Upper lobe of left lung (tissue), 6 donors: Measurements from ENCODE around the gene STIP1. TPM values are rescaled to one million over a fixed set of nuclear protein-coding genes. Genes with fewer than 3 reads are reported as not detected.

Experiments
- ATAC-seq, 2 donors: fragments of 200-7000 bp; cut with Tn5 transposase; one replicate each; pipeline ENCODE4 v1.9.1; 2022; ENCODE audit warnings: mild to moderate bottlenecking in 2 of 2, moderate library complexity in 2 of 2; ENCODE audit not compliant: low FRiP score in 2 of 2
- DNase-seq, 2 donors: peaks; one replicate each; pipeline ENCODE4 v3.0.0-alpha.2; 2019 to 2020
- H3K27ac ChIP-seq, 4 donors: fragments of 200-600 bp; sonication (generic); one replicate each; pipeline ENCODE4 v1.5.1; 2016 to 2019
- H3K27me3 ChIP-seq, 4 donors: fragments of 200-600 bp; sonication (generic); one replicate each; pipeline ENCODE4 v1.5.1; 2017 to 2019
- H3K36me3 ChIP-seq, 4 donors: fragments of 200-600 bp; sonication (generic); one replicate each; pipeline ENCODE4 v1.5.1; 2016 to 2019
- H3K4me1 ChIP-seq, 4 donors: fragments of 200-600 bp; sonication (generic); one replicate each; pipeline ENCODE4 v1.5.1; 2018 to 2019
- H3K4me3 ChIP-seq, 4 donors: fragments of 200-600 bp; sonication (generic); one replicate each; pipeline ENCODE4 v1.5.1; 2017 to 2019; ENCODE audit warnings: mild to moderate bottlenecking in 2 of 4, moderate library complexity in 1 of 4
- H3K9me3 ChIP-seq, 4 donors: fragments of 200-600 bp; sonication (generic); one replicate each; pipeline ENCODE4 v1.5.1; 2018 to 2019
- EP300 ChIP-seq, 4 donors: sonication (generic); formaldehyde crosslinking; IDR thresholded peaks; one replicate each; pipeline ENCODE4 v1.5.1; 2017; ENCODE audit warnings: antibody characterized with exemption in 4 of 4, control low read depth in 2 of 4
- POLR2A ChIP-seq, 4 donors: fragments of 450-650 bp; IDR thresholded peaks; one replicate each; pipeline ENCODE4 v1.5.1; 2016 to 2017; ENCODE audit warnings: antibody characterized with exemption in 4 of 4, mild to moderate bottlenecking in 2 of 4
- POLR2AphosphoS5 ChIP-seq, 2 donors: sonication (generic); formaldehyde crosslinking; IDR thresholded peaks; one replicate each; pipeline ENCODE4 v1.5.1; 2017; ENCODE audit warnings: antibody characterized with exemption in 2 of 2
- WGBS, 2 donors: methylation state at CpG; one replicate each; pipeline ENCODE4 v1.1.5; 2017 to 2018; 5-methylcytosine and 5-hydroxymethylcytosine counted together
- total RNA-seq, 6 donors: library from RNA; depleted of rRNA in 4 of 6; stranded (reverse); fragments of >200 nt in 4 of 6; gene quantifications; one replicate each; pipeline versions ENCODE4 v1.1.0 to v1.2.1, GENCODE V29; 2016 to 2021
- TF ChIP-seq, protein P1 (sequence below), 6 experiments: fragments of 450-650 bp in 4 of 6; fragments of 200-600 bp in 2 of 6; sonication (generic) in 2 of 6; IDR thresholded peaks; one replicate each; pipeline ENCODE4 v1.5.1; 2016 to 2019; ENCODE audit warnings: antibody characterized with exemption in 6 of 6
- donor health status: DM: no; HTN: no; CAD: no; lungs with moderate emphysema.
- donor health status: DM: no; HTN: yes; CAD: no; lungs with severe emphysema.

Gene STIP1
- total RNA-seq, 6 donors from 2014 or later = 37.8 to 132 (median 82.6) TPM

DNA sequence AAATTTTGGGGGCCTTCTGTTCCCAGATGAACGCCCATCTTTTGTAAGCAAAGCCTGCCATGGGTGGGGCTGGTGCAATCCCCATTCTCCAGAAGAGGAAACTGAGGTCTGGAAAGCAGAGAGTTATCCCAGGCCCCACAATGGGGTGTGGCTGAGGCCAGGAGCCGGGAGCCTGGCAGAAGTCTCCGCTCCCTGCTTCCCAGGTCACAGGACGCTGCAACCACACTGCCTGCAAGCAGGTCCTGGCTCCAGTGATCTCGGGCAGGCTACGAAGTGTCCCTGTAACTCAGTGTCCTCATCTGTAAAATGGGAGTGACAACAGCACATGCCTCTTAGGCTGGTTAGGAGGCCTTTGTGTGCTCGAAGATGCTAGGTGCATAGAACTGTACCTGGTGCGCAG lies 67.1 kb downstream of the STIP1 start:
- TF ChIP-seq POLR2A (IDR thresholded peaks at IDR 0.05) = no peak
- TF ChIP-seq, protein P1, sequence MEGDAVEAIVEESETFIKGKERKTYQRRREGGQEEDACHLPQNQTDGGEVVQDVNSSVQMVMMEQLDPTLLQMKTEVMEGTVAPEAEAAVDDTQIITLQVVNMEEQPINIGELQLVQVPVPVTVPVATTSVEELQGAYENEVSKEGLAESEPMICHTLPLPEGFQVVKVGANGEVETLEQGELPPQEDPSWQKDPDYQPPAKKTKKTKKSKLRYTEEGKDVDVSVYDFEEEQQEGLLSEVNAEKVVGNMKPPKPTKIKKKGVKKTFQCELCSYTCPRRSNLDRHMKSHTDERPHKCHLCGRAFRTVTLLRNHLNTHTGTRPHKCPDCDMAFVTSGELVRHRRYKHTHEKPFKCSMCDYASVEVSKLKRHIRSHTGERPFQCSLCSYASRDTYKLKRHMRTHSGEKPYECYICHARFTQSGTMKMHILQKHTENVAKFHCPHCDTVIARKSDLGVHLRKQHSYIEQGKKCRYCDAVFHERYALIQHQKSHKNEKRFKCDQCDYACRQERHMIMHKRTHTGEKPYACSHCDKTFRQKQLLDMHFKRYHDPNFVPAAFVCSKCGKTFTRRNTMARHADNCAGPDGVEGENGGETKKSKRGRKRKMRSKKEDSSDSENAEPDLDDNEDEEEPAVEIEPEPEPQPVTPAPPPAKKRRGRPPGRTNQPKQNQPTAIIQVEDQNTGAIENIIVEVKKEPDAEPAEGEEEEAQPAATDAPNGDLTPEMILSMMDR (IDR thresholded peaks at IDR 0.05) = no peak
- no peak for TF ChIP-seq POLR2AphosphoS5 (IDR thresholded peaks at IDR 0.05)
- no peak for TF ChIP-seq EP300 (IDR thresholded peaks at IDR 0.05)
- ATAC-seq (no peak), DNase-seq (peak in 1 of 2 donors; percentile 34)
- Histone ChIP-seq H3K4me1 (peaks cover 20 to 38% (median 29%) of the 10 kb centered on the region in 4 donors), H3K4me3 (peak overlapping the region in 2 of 4 donors; percentile 56 to 96), H3K9me3 (no peaks in the 10 kb centered on the region), H3K27ac (peak overlapping the region in 2 of 4 donors; percentile 81 to 82), H3K36me3 (peaks cover 5 to 39% (median 34%) of the 10 kb centered on the region in 4 donors), H3K27me3 (no peaks in the 10 kb centered on the region)
- 73 to 88% methylated on average over 5 to 8 of the region's 8 CpGs for WGBS, 2 donors

DNA sequence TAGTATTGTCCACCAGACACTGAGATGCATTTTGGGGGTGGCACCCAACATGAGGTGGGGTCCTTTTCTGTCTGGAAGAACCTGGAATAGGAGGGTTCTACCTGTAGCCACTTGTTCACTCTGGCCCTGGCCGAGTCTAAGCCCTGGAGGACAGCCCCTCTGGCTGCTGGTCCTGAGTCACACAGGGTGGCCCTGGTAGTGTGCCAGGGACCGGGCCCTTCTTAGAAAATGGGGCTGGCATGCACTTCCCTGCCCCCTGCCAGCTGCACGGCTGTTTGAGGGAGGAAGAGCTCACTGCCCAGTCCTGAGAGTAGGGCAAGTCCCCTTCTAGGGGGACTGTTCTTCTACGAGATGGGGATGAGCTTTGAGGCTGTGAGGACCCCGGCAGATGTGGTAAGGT lies 67.5 kb downstream of the STIP1 start:
- Histone ChIP-seq H3K9me3 (no peaks in the 10 kb centered on the region), H3K4me3 (no peak overlapping the region), H3K27ac (peak overlapping the region in 1 of 4 donors; percentile 4), H3K27me3 (no peaks in the 10 kb centered on the region), H3K36me3 (peaks cover 7 to 43% (median 38%) of the 10 kb centered on the region in 4 donors), H3K4me1 (peaks cover 20 to 37% (median 28%) of the 10 kb centered on the region in 4 donors)
- WGBS, 2 donors = 56 to 59% methylated on average over 2 to 5 of the region's 5 CpGs
- DNase-seq (no peak), ATAC-seq (no peak)
- TF ChIP-seq POLR2A (IDR thresholded peaks at IDR 0.05) = no peak
- TF ChIP-seq, protein P1 (IDR thresholded peaks at IDR 0.05) = no peak
- no peak for TF ChIP-seq POLR2AphosphoS5 (IDR thresholded peaks at IDR 0.05)
- no peak for TF ChIP-seq EP300 (IDR thresholded peaks at IDR 0.05)

Other genes starting within 250 kb of the STIP1 start
- 10 to 100 TPM in 5 of 6 donors, 1 to 10 TPM in 1; 7.8 to 41.9 (median 16.5) TPM for gene NAA40, start 247.2 kb upstream of the STIP1 start, total RNA-seq
- gene COX8A, start 211.6 kb upstream of the STIP1 start, total RNA-seq = 100 to 1,000 TPM; 184 to 510 (median 271) TPM
- gene OTUB1, start 199.7 kb upstream of the STIP1 start, total RNA-seq = 10 to 100 TPM; 58.6 to 95.3 (median 72.5) TPM
- gene FLRT1, start 150.2 kb upstream of the STIP1 start, total RNA-seq = under 1 TPM in 3 of 6 donors, not detected in 3; 0.09 to 0.30 (median 0.15) TPM
- 10 to 100 TPM; 16.7 to 59.7 (median 33.5) TPM for gene MACROD1, start 20.1 kb upstream of the STIP1 start, total RNA-seq
- 100 to 1,000 TPM in 3 of 6 donors, 10 to 100 TPM in 3; 33.2 to 119 (median 89.3) TPM for gene FERMT3, start 20.6 kb downstream of the STIP1 start, total RNA-seq
- 10 to 100 TPM; 27.2 to 69.1 (median 35.2) TPM for gene TRPT1, start 40.0 kb downstream of the STIP1 start, total RNA-seq
- gene NUDT22, start 40.1 kb downstream of the STIP1 start, total RNA-seq = 10 to 100 TPM; 30.3 to 94.3 (median 68.0) TPM
- 10 to 100 TPM; 25.0 to 52.0 (median 39.2) TPM for gene DNAJC4, start 44.4 kb downstream of the STIP1 start, total RNA-seq
- gene VEGFB, start 48.4 kb downstream of the STIP1 start, total RNA-seq = 100 to 1,000 TPM in 3 of 6 donors, 10 to 100 TPM in 3; 25.1 to 171 (median 124) TPM
- 100 to 1,000 TPM in 1 of 6 donors, 10 to 100 TPM in 5; 40.9 to 132 (median 63.1) TPM for gene FKBP2, start 54.9 kb downstream of the STIP1 start, total RNA-seq
- 100 to 1,000 TPM in 1 of 6 donors, 10 to 100 TPM in 5; 51.4 to 118 (median 60.3) TPM for gene PPP1R14B, start 60.8 kb downstream of the STIP1 start, total RNA-seq
- gene PLCB3, start 65.4 kb downstream of the STIP1 start, total RNA-seq = 10 to 100 TPM; 19.5 to 55.5 (median 30.3) TPM
- 100 to 1,000 TPM in 2 of 6 donors, 10 to 100 TPM in 4; 59.7 to 150 (median 80.1) TPM for gene BAD, start 98.5 kb downstream of the STIP1 start, total RNA-seq
- gene GPR137, start 99.7 kb downstream of the STIP1 start, total RNA-seq = 10 to 100 TPM in 5 of 6 donors, 1 to 10 TPM in 1; 7.3 to 48.1 (median 27.0) TPM
- under 1 TPM in 3 of 6 donors, not detected in 3; 0.17 to 0.55 (median 0.26) TPM for gene KCNK4, start 105.1 kb downstream of the STIP1 start, total RNA-seq
- 10 to 100 TPM in 1 of 6 donors, 1 to 10 TPM in 1, under 1 TPM in 2, not detected in 2; 0.51 to 62.9 (median 2.5) TPM for gene CATSPERZ, start 114.2 kb downstream of the STIP1 start, total RNA-seq
- gene ESRRA, start 119.4 kb downstream of the STIP1 start, total RNA-seq = 100 to 1,000 TPM in 1 of 6 donors, 10 to 100 TPM in 5; 42.7 to 109 (median 80.6) TPM
- 100 to 1,000 TPM; 110 to 215 (median 170) TPM for gene TRMT112, start 131.4 kb downstream of the STIP1 start, total RNA-seq
- gene PRDX5, start 131.9 kb downstream of the STIP1 start, total RNA-seq = 100 to 1,000 TPM; 146 to 493 (median 309) TPM
- gene CCDC88B, start 154.0 kb downstream of the STIP1 start, total RNA-seq = 100 to 1,000 TPM in 1 of 6 donors, 10 to 100 TPM in 5; 12.6 to 138 (median 37.2) TPM
- 10 to 100 TPM; 16.3 to 93.2 (median 46.7) TPM for gene RPS6KA4, start 173.0 kb downstream of the STIP1 start, total RNA-seq